Thyroid gland (tissue), 4 donors: Measurements from ENCODE around the gene SPATA13. TPM values are rescaled to one million over a fixed set of nuclear protein-coding genes. Genes with fewer than 3 reads are reported as not detected.

Experiments
- DNase-seq, 2 donors: peaks; one replicate each; pipeline ENCODE4 v3.0.0-alpha.2; 2019
- H3K27ac ChIP-seq, 3 donors: fragments of 200-600 bp; sonication (generic); 1 replicate in 2 of 3; 2 replicates in 1 of 3; pipeline ENCODE4 v1.5.1; 2016 to 2019; ENCODE audit warnings: mild to moderate bottlenecking in 1 of 3, moderate library complexity in 1 of 3
- H3K27me3 ChIP-seq: fragments of 200-600 bp; sonication (generic); one replicate; pipeline ENCODE4 v1.5.1; 2019
- H3K36me3 ChIP-seq, 2 donors: fragments of 200-600 bp; sonication (generic); one replicate each; pipeline ENCODE4 v1.5.1; 2016 to 2019
- H3K4me1 ChIP-seq, 2 donors: fragments of 200-600 bp; sonication (generic); one replicate each; pipeline ENCODE4 v1.5.1; 2017 to 2019
- H3K4me3 ChIP-seq, 3 donors: fragments of 200-600 bp; sonication (generic); replicated peaks in 1 of 3; 1 replicate in 2 of 3; 2 replicates in 1 of 3; pipeline ENCODE4 v1.5.1; 2016; ENCODE audit warnings: mild to moderate bottlenecking in 1 of 3
- H3K9me3 ChIP-seq: fragments of 200-600 bp; sonication (generic); one replicate; pipeline ENCODE4 v1.5.1; 2017
- POLR2A ChIP-seq, 2 donors: fragments of 450-650 bp; IDR thresholded peaks; one replicate each; pipeline ENCODE4 v1.6.1; 2017; ENCODE audit warnings: antibody characterized with exemption in 2 of 2, mild to moderate bottlenecking in 2 of 2, moderate library complexity in 1 of 2
- WGBS, 2 donors: methylation state at CpG; one replicate each; pipeline ENCODE4 v1.1.5; 2017; 5-methylcytosine and 5-hydroxymethylcytosine counted together
- intact Hi-C: fragments of 100-400 bp; cut with DNase I; formaldehyde crosslinking; loops from one replicate; pipeline ENCODE4 v1.15.1; 2023
- total RNA-seq, 4 donors: library from RNA; depleted of rRNA; stranded (reverse); fragments of >200 nt; gene quantifications; one replicate each; pipeline ENCODE4 v1.2.3, GENCODE V29; 2016
- TF ChIP-seq, protein P1 (sequence below), 6 experiments: fragments of 200-600 bp in 3 of 6; fragments of 450-650 bp in 3 of 6; sonication (generic) in 3 of 6; IDR thresholded peaks; one replicate each; pipeline ENCODE4 v1.5.1; 2016 to 2019; ENCODE audit warnings: antibody characterized with exemption in 6 of 6, mild to moderate bottlenecking in 2 of 6, inconsistent platforms in 1 of 6, moderate library complexity in 1 of 6

SPATA13 gene
- total RNA-seq, 4 donors from 2014 or later = 43.2 to 95.4 (median 51.1) TPM

DNA sequence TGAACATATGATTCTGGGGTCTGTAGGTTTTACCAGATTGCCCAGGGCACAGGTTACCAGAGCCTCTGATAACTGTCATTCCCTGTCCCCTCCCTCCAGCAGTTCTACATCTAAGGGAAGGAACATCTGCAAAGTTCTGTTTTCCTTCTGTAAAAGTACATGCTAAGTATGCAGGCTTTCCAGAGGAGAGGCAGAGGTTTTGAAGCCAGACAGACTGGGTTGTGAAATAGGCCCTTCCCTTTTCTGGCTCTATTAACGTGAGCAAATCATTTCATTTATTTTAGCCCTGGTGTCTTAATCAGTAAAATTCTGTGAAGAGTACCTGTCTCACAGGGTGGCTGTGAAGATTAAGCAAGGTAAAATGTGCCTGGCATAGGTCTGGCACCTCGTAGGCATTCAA, 82.8 kb downstream of the SPATA13 start:
- no peak for DNase-seq
- Histone ChIP-seq H3K27ac (no peak overlapping the region), H3K9me3 (no peaks in the 10 kb centered on the region), H3K4me3 (no peak overlapping the region), H3K4me1 (no peaks in the 10 kb centered on the region), H3K27me3 (no peaks in the 10 kb centered on the region), H3K36me3 (no peaks in the 10 kb centered on the region)
- no peak for TF ChIP-seq POLR2A (IDR thresholded peaks at IDR 0.05)
- TF ChIP-seq, protein P1, sequence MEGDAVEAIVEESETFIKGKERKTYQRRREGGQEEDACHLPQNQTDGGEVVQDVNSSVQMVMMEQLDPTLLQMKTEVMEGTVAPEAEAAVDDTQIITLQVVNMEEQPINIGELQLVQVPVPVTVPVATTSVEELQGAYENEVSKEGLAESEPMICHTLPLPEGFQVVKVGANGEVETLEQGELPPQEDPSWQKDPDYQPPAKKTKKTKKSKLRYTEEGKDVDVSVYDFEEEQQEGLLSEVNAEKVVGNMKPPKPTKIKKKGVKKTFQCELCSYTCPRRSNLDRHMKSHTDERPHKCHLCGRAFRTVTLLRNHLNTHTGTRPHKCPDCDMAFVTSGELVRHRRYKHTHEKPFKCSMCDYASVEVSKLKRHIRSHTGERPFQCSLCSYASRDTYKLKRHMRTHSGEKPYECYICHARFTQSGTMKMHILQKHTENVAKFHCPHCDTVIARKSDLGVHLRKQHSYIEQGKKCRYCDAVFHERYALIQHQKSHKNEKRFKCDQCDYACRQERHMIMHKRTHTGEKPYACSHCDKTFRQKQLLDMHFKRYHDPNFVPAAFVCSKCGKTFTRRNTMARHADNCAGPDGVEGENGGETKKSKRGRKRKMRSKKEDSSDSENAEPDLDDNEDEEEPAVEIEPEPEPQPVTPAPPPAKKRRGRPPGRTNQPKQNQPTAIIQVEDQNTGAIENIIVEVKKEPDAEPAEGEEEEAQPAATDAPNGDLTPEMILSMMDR (IDR thresholded peaks at IDR 0.05) = no peak
- intact Hi-C loops = no loop called here
- WGBS, 2 donors = 87 to 88% methylated on average over 2 of the region's 2 CpGs

DNA sequence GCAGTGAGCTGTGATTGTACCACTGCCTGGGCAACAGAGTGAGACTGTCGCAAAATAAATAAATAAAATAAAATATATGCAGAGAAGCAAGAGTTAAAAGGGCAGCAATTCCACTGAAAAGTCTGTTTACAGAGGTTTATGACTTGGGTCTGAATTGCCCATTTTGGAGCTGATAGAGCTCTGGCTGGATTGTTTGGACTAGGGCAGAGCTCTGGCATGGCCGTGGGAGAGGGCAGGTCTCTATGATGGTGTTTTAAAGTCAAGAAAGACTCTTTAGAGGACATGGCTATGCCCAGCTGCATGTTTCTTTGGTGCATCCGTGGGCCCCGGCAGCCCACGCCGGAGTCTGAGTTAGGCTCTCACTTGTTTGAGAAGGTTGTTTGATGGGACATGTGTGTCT, 84.3 kb downstream of the SPATA13 start:
- 90 to 91% methylated on average over 6 of the region's 6 CpGs for WGBS, 2 donors
- Histone ChIP-seq H3K9me3 (no peaks in the 10 kb centered on the region), H3K4me3 (no peak overlapping the region), H3K36me3 (no peaks in the 10 kb centered on the region), H3K27me3 (no peaks in the 10 kb centered on the region), H3K4me1 (no peaks in the 10 kb centered on the region), H3K27ac (no peak overlapping the region)
- DNase-seq = no peak
- TF ChIP-seq POLR2A (IDR thresholded peaks at IDR 0.05) = no peak
- TF ChIP-seq, protein P1 (IDR thresholded peaks at IDR 0.05) = no peak
- intact Hi-C loops = no loop called here

DNA sequence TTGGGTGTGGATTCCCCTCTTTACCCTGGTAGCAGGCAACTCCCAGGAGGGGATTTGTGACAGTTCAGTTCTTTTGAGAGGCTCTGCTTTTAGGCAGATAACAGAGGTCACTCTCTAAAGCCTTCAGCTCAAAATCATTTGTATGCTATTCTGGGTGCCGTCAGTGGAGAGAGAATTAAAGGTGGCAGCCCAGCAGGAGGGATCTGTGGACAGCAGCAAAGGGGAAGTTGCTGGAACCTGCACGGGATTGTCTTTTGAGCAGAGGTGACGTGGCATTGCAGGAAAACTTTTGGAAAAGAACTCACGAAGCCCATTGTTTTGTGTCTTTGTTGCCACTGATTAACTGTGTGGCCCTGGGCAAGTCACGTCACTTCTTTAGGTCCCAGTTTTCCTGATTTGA, 86.5 kb downstream of the SPATA13 start:
- Histone ChIP-seq H3K27me3 (no peaks in the 10 kb centered on the region), H3K36me3 (no peaks in the 10 kb centered on the region), H3K4me1 (no peaks in the 10 kb centered on the region), H3K4me3 (no peak overlapping the region), H3K27ac (no peak overlapping the region), H3K9me3 (no peaks in the 10 kb centered on the region)
- DNase-seq = no peak
- intact Hi-C loops = no loop called here
- TF ChIP-seq POLR2A (IDR thresholded peaks at IDR 0.05) = no peak
- TF ChIP-seq, protein P1 (IDR thresholded peaks at IDR 0.05) = no peak
- WGBS, 2 donors = 93 to 94% methylated on average over 5 of the region's 5 CpGs

DNA sequence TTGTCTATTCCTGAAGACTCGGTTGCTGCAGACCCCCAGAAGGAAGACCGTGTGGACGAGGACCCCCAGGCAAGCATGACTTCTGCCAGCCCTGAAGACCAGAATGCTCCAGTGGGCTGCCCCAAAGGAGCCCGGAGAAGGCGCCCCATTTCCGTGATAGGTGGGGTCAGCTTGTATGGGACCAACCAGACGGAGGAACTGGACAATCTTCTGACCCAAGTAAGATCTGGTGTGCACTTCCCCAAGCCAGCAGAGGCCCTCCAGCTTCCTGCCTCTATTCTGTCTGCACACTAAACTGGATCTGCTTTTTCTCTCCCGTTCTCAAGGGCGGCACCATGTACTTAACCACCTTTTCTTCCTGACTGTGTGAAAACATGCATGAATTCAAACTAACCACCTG, 89.1 kb downstream of the SPATA13 start:
- 90 to 98% methylated on average over 8 to 9 of the region's 9 CpGs for WGBS, 2 donors
- H3K4me3 ChIP-seq = no peak overlapping the region
- H3K27me3 ChIP-seq = no peaks in the 10 kb centered on the region
- no peak for DNase-seq
- H3K36me3 ChIP-seq = no peaks in the 10 kb centered on the region
- H3K27ac ChIP-seq = no peak overlapping the region
- intact Hi-C loops = no loop called here
- no peaks in the 10 kb centered on the region for H3K4me1 ChIP-seq
- TF ChIP-seq, protein P1 (IDR thresholded peaks at IDR 0.05) = no peak
- TF ChIP-seq POLR2A (IDR thresholded peaks at IDR 0.05) = no peak
- no peaks in the 10 kb centered on the region for H3K9me3 ChIP-seq

DNA sequence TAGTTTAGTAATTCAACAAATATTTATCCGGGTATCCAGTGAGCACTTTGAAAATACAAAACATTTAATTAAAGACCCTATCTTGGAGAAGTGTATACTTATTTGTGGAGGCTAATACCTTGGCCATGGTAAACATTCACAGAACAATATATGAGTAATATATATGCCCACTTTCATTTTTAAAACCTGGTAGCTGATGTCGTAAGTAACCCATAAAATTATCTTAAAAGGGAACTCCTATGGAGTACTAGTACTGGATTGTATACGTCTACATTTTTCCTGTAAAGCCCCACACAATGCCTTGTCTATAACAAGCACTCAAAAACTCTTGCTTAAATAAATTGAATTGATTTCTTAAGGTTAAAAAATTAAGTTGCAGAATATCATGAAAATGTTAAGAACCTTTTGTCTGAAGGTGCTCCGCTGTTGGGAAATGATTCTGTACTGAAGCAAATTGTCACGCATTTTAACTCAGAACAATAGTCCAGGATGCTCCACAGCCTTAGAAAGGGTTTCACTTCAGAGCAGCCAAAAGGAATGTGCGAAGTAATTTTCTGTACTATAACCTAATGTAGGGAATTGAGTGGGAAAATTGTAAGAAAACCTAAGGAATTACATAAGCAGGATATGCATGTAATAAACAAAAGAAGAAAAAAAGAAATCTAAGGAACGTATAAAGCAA, 90.0 kb downstream of the SPATA13 start:
- H3K4me3 ChIP-seq = no peak overlapping the region
- no peak for TF ChIP-seq POLR2A (IDR thresholded peaks at IDR 0.05)
- TF ChIP-seq, protein P1 (IDR thresholded peaks at IDR 0.05) = no peak
- H3K27me3 ChIP-seq = no peaks in the 10 kb centered on the region
- no peak for DNase-seq
- no peaks in the 10 kb centered on the region for H3K36me3 ChIP-seq
- no peak overlapping the region for H3K27ac ChIP-seq
- intact Hi-C loops = no loop called here
- no peaks in the 10 kb centered on the region for H3K9me3 ChIP-seq
- WGBS, 2 donors = 74 to 78% methylated on average over 7 of the region's 7 CpGs
- no peaks in the 10 kb centered on the region for H3K4me1 ChIP-seq
